NCI-H82 treated with DMSO at 0.1 percent for 48 hours (cell line): ENCODE data around the gene TRABD2B.

Source experiments
- DNase-seq: peaks from one replicate; lab custom pipeline; 2025; ENCODE audit not compliant: unreplicated experiment; lab: John Stamatoyannopoulos, UW

Gene TRABD2B

DNA sequence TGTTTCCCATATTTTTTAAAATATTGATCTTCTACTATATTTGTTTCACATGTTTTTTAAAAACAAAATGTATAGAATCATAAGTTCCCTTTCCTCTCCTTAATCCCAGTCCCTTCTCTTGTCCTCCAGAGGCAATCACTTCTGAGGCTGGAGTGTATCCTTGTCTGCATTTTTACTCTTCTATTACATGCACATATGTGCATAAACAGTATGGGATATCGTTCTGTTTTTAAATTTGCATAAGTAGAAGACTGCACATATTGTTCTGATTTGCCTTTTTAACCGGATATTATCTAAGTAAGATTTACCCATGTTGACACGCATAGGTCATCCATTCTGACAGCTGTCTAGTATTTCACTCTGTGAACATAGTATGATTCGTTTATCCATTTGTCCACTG is 142.0 kb downstream of the TRABD2B start:
- DNase-seq = no peak

DNA sequence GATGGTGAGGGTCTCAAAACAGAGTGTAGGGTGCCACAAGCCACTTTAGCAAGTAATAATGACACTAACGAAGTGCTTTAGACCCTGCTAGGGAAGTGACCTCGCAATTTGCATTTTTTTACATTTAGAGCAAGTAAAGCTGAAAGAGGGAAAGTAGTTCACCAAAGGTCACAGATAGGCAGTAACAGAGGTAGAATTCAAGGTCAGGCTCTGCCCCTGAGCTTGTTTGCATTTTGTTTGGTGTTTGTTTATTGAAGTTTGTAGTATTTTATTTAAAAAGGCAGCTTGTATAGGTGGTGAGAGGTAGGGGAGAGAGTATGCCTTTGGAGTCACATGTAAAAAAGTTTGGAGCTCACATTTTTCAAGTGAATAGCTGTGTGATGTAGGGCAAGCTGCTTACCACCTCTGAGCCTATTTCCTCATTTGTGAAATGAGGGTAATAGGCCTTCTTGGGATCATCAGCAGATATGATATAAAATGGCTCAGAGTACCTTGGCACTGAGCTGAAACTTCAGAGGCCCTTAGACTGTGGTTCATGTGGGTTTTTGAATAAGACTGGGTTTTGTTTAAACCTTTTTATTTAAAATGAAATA is 142.5 kb downstream of the TRABD2B start:
- DNase-seq = no peak

DNA sequence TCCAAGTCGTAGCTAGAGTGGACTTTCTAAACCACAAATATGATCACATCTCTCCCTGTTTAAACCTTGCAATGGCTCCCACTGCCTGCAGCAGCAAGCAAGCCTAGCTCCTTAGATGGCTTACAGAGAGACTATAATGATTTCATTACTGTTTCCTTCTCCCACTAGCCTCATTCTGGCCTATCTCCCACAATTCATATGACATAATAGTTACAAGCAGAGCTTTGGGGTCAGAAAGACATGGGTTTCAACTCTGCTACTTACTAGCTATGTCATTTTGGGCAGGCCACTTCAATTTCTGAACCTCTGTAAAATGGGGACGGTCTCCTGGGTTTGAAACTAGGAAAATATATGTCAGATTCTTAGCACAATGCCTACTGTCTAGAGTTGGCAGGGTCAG is 143.3 kb downstream of the TRABD2B start:
- no peak for DNase-seq

DNA sequence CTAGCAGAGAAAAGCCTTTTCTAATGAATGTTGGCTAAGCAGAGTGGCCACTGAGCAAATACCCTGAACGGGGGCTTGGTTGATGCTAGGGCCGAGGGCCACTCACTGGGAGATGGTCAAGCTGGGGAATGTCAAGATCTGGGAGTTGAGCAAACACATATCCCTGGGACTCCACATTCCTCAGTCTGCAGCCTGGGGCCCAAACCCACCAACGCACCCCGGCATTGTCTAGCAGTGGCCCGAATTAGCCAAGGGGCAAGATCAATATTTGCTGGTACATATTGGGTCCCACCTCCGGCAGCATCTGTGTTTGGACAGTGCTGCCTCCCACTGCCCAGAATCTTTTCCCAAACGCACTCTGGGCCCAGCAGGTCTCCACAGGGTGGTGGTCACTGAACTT is 144.1 kb downstream of the TRABD2B start:
- no peak for DNase-seq

DNA sequence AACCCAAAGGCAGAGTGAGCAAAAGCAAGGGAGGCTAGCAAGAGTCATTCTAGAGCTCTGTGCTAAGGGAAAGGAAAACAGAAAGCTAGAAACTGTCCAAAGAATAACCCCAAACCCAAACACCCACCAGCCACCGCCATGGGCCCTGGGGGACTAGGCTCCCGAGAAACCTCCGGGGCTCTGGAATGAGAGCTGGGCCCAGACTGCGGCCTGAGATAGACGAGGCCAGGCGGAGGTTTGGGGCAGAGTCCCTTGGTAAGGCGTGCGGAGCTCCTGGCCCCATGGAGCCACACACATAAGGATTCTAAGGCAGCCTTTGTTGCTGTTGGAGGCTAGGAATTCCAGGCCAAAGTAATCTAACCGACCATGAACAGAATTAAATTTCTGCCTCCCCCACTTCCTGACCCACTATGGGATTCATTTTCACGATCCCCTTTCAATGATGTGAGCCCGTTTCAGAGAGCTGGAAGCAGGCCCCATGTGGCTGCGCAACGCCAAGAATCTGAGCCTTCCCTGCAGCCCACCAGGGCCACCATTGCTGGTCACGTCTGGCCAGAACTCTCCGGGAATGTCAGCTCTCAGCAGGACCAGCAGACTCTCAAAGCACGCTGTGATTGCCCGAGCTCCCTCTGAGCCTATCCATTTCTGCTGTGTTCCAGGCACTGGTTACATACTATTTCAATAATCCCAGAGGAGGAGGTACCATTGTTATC is 145.0 kb downstream of the TRABD2B start:
- no peak for DNase-seq

DNA sequence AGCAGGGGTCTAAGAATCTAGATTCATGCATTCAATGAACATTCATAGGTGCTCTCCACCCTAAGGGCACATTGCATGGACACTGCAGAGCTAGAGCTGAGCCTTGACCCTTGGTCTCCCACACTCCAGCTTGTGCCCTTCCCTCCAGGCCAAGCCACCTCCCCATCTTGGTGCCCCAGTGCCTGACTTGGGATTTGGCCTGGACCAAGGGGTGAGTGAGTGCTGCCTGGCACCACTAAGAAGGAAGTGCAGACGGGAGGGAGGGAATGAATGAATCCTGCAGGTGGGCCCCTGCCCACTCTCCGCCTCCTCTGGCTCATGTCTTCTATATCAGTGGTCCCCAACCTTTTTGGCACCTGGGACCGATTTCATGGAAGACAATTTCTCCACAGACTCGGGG is 146.7 kb downstream of the TRABD2B start:
- DNase-seq = no peak

DNA sequence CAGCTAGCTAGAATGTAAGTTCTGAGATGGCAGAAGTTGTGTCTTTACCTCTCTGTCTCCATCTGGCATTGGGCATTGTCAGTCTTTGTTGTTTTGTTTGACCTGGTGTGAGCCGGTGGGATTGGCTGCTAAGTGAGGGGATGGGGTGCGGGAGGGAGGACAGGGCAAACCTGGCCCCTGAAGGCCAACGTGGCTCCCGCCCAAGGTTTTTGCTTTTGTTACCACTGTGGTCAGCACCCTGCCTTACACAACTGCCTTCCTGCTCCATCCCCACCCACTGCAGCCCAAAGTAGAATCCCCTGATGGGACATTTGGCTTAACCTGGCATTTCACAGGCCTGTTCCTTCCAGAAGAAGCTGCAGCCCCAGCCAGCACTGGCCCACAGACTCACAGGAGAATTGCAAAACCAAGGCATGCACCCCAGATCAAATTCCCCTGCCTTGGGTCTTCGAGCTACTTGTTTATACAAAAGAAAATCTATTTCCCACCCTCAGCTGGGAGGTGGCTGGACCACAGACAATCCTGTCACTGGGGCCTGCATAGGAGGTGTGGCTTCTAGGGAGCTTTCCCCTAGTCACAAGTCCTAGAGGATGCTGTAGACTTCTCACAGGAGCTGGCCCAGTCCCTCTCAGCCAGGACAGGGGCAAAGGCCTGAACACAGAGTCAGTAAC is 147.5 kb downstream of the TRABD2B start:
- no peak for DNase-seq

DNA sequence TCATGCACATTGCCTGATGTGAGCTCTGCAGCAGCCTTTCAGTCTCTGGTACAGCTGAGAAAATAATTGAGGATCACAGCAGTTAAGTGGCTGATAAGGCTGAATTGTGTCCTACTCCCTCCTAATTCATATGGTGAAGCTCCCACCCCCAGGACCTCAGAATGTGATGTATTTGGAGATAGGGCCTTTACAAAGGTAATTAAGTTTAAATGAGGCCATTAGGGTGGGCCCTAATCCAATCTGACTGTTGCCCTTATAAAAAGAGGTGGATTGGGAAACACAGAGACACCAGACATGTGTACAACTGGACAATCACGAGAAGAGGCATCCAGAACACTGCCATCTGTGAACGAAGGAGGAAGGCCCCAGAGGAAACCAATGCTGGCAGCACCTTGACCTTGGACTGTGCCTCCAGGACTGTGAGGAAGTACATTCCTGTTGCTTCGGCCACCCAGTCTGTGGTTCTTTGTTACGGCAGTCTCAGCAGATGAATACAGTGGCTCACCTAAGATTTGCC is 148.1 kb downstream of the TRABD2B start:
- DNase-seq = no peak

DNA sequence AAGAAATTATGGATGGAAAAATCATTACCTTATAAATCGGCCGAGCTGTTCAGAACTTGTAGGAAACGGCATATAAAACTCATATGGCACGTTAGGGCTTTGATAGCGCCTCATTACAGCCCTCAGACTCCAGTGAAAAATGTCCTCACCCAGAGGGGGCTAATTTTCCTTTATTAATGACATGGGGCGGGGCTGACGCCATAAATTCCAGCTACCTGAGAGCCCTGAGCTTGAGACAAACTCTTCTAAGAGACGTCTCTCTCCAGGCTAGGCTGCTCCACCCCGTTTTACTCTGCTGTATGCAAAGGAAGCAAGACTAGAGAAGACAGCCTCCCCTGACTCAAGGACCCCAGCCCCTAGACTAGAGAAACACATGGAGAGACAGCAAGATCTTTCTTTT is 149.4 kb downstream of the TRABD2B start:
- no peak for DNase-seq

DNA sequence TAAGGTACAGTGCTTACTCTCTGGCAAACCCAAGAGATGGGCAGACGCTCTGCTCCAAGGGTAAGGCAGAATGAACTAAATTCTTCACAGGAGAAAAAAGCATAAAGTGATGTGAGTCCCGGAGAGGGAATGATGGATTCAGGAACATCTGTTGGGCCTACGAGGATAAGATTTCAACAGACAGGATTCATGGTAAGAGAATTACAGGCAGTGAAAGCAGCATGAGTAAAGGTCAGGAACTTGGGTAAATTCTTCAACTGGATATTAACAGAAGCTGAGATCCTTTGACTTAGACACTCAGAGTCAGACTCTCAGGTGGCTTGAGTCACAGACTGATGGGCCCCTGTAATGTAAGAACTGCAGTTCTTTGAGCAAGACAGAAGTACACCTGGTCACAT is 152.6 kb downstream of the TRABD2B start:
- DNase-seq = no peak

DNA sequence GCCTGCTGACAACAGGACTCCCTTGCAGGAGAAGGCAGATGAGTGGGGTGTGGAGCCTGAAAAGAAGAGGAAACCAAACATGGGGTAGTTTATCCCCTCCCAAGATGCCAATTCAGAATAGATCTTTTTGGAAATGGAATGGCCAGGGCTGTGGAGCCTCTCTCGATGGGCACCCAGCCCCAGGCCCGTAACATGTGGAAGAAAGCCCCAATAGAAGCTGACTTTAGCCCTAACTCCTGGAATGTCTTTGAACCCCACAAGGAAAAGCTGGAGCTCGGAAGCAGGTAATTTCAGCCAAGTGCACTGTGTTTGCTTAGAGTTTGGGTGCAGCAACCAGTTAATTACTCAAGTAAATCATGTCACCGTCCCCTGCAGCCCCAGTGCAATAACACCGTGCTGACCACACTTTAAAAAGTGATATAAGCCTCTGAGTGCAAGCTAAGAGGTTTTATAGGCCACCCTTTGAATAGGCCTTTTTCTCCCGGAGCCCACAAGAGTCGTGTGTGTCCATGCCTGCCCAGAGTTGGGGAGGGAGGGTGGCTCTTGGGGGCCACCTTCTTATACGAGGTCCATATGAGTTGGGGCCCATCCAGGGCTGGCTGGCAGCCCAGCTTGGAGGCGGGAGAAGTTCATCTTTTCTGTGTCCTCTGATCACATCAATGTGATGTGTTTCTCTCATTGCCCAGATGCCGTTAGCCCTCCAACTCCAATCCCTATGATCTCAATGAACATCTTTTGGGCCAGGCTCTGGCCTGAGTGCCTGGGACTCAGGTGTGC is 153.2 kb downstream of the TRABD2B start:
- DNase-seq = no peak

DNA sequence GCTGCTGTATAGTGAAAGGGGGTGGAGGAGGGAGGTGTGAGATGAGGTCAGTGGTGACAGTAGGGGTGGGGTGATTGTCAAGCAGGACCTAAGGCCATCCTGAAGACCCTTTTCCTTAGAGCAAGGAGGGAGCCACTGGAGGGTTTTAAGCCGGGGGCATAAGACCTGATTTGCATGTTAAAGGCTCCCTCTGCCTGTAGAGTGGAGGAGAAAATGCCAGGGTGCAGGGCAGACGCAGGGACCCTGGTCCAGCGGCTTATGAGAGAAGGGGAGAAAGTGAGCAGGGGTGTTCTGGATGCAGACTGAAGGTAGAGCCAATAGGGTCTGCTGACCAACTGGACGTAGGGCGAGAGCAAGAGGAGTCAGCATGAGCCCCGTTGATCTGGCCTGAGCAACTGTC is 154.1 kb downstream of the TRABD2B start:
- DNase-seq = no peak

DNA sequence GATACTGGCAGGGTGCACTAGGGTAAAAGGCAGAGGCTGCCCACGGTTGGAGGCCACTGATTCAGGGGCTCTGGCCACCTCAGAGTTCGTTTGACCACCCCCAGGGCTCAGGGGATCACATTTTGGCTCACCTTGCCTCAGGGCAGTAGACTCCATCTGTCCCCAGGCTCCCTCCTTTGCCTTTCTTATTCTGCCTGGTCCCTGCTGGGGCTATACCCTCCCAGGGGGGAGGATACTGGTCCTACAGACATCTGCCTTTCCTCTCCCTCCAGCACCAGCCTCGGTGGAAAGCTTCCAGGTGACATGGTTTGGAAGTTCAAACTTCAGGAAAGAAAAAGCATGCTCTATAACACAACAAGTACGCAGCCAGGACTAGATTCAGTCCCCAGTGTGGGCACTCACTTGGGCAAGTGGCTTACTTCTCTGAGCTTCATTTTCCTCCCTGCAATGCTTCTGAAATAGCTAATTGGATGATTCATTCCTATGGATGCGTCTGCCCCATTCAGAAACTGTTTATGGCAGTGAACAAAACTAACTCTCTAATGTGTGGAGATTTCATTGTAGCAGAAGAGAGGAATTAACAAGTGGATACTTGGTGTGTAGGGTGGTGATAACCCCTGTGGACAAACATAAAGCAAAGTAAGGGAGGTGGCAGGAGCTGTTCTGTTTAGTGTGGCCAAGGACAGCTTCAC is 154.8 kb downstream of the TRABD2B start:
- no peak for DNase-seq

DNA sequence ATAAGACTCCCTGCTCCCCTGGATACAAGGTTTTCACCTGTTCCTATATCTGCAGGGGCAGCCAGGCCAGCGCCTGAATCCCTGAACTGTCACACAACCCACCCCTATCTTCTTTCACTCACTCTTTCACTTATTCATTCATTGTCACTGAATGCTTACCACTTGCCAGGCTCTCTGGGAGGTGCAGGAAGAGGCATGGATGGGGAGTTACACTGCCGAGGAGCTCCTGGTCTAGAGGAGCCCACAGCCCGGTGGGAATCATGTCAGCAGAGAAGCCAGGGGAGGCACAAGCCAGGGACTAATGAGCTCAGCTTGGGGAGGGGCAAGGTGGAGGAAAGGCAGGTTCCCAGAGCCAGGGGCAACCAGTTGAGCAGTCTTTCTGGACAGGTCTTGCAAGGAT is 155.8 kb downstream of the TRABD2B start:
- DNase-seq = no peak

DNA sequence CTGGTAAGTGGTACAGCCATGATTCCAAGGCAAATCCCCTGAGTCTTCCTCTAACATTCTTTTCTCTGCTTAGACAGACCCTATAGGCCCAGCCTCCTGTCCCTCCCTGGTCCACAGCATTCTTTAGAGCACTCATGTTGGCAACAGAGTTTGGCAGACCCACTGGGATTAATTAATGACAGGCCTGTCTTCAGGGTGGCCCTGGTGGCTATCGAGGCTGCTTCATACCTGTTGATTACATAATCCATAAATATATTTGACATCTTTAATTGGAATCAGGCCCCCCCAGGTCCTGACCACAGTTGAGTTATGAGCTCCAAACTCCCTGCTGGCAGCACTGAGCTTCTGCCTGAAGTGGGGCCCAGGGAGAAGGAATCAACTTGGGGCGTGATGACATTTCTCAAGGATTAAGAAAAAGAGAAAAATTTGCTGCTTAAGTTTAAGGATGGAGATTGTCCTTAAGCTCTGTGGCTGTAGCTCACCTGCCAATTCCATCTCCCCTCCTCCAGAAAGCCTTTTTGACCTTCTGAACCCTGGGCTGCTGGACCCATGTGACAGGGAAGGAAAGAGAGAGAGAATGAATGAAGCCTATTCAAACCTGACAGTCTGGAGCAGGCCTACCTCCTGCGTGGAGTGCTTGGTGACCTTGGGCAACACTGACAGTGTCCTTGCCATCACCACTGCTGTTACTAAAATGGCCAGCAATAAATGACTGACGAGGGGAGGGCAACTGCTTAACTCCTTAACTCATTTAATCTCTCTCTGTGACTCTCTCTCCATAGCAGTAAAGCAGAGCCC is 156.6 kb downstream of the TRABD2B start:
- DNase-seq = no peak

DNA sequence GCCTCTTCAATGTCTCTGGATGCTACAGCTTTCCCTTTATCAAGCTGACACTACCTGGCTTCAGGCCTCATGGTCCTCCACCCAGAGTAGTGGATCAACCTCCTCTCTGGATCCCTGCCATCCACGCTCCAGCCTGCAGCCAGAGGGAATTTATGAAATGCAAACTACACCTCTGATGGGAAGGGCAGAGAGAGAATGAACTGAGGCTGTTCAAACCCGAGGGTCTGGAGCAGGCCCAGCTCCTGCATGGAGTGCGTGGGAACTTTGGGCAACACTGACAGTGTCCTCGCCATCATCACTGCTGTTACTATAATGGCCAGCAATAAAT is 157.8 kb downstream of the TRABD2B start:
- DNase-seq = no peak

DNA sequence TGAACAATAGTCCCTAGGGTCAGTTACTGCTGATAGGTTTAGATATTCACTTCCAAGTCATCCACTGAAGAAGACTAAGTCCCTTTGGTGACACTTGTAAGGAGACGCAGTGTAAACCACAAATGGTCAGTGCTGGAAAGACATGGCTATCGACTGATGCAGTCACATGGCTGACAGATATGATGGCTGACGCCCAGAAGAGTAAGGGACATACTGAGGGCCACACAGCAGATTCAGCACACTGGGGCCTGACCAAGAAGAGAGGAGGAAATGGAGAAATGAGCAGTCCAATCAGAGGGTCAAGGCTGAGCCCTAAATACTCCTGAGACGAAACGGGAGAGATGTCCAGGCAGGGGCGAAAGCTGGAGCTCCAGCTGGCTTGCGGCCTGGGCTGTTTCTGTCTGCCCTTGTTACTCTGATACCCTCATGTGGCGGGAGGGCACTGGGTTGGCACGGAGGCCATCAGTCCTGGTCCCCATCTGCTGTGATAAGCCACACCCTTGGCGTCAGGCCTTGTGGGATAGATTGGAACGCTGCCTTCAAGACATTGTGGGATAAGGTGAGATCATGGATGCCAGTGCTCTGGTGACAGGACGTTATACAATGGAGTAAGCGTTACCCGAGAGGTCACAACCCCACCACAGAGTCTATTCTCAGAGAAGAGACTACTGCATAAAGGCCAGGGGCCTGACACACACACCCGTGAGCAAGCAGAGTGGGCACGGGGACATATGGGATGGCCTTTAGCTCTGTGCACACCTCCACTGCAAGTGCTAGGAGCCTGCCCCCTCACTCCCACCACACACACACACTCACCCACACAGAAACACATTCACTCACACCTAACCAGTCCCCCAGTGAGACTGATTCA is 158.4 kb downstream of the TRABD2B start:
- no peak for DNase-seq

DNA sequence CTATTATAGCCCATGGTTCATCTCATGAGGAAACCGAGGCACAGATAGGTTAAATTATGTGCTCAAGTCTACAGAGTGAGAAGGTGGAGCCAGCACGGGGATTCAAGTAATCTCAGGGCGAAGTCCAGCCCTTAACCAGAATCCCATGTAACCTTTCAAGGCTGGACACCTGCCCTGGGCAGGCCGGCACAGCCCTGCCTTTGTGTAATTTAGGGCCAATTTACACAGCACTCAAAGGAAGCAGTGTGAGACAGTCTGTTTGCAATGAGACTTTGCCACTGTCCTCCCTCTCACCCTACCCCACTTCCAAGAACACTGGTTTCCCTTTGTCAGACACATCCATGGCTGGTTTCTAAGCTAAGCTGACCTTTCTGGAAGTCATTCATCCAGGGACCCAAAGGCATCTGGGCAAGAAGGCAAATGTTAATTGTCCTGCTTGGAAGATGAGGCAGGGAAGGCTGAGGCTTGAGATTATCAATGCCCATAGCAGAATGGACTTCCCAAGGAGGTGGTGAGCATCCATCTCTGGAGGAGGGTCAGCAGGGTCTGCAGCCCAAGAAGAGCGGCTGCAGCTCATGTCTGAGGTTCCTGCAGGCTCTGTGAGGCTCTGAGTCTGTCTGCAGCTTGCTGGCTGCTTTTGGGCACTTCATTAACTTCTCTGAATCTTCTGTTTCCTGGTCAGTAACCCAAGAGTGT is 159.2 kb downstream of the TRABD2B start:
- DNase-seq = no peak
